ENCODE measurements around the gene PRTN3.

GRCh38 chr19:862581-863314 lies 21.9 kb downstream of the PRTN3 start:
- TF ChIP-seq, protein P1, sequence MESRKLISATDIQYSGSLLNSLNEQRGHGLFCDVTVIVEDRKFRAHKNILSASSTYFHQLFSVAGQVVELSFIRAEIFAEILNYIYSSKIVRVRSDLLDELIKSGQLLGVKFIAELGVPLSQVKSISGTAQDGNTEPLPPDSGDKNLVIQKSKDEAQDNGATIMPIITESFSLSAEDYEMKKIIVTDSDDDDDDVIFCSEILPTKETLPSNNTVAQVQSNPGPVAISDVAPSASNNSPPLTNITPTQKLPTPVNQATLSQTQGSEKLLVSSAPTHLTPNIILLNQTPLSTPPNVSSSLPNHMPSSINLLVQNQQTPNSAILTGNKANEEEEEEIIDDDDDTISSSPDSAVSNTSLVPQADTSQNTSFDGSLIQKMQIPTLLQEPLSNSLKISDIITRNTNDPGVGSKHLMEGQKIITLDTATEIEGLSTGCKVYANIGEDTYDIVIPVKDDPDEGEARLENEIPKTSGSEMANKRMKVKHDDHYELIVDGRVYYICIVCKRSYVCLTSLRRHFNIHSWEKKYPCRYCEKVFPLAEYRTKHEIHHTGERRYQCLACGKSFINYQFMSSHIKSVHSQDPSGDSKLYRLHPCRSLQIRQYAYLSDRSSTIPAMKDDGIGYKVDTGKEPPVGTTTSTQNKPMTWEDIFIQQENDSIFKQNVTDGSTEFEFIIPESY (IDR thresholded peaks at IDR 0.05) = no peak
- TF ChIP-seq, protein P2, sequence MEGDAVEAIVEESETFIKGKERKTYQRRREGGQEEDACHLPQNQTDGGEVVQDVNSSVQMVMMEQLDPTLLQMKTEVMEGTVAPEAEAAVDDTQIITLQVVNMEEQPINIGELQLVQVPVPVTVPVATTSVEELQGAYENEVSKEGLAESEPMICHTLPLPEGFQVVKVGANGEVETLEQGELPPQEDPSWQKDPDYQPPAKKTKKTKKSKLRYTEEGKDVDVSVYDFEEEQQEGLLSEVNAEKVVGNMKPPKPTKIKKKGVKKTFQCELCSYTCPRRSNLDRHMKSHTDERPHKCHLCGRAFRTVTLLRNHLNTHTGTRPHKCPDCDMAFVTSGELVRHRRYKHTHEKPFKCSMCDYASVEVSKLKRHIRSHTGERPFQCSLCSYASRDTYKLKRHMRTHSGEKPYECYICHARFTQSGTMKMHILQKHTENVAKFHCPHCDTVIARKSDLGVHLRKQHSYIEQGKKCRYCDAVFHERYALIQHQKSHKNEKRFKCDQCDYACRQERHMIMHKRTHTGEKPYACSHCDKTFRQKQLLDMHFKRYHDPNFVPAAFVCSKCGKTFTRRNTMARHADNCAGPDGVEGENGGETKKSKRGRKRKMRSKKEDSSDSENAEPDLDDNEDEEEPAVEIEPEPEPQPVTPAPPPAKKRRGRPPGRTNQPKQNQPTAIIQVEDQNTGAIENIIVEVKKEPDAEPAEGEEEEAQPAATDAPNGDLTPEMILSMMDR (IDR thresholded peaks at IDR 0.05; ENCODE audit: low read depth, low read length, missing input control) = no peak
- TF ChIP-seq, protein P3, sequence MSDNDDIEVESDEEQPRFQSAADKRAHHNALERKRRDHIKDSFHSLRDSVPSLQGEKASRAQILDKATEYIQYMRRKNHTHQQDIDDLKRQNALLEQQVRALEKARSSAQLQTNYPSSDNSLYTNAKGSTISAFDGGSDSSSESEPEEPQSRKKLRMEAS (IDR thresholded peaks at IDR 0.05) = no peak
- no peak for TF ChIP-seq YY1 (IDR thresholded peaks at IDR 0.05)
- no peak for TF ChIP-seq TAF1 (conservative IDR thresholded peaks at IDR 0.05)
- TF ChIP-seq FOXA1 (IDR thresholded peaks at IDR 0.05) = no peak
- no peak for TF ChIP-seq RAD21 (IDR thresholded peaks at IDR 0.05)

Data from liver (tissue), 3 donors.